Esophagus squamous epithelium (tissue), 5 donors: ENCODE measurements around the gene PTPN14. TPM values are rescaled to one million over a fixed set of nuclear protein-coding genes. Genes with fewer than 3 reads are reported as not detected.

ENCODE experiments used
- DNase-seq: peaks from one replicate; lab custom pipeline; 2025; lab: John Stamatoyannopoulos, UW
- H3K27ac ChIP-seq, 4 donors: fragments of 200-600 bp; sonication (generic); one replicate each; pipeline ENCODE4 v1.5.1; 2016 to 2019; ENCODE audit warnings: mild to moderate bottlenecking in 1 of 4
- H3K27me3 ChIP-seq, 4 donors: fragments of 200-600 bp; sonication (generic); 1 replicate in 3 of 4; 2 replicates in 1 of 4; pipeline versions ENCODE4 v1.5.1 to v1.6.0; 2017 to 2021; ENCODE audit warnings: antibody characterized with exemption in 1 of 4
- H3K36me3 ChIP-seq, 3 donors: fragments of 200-600 bp; sonication (generic); one replicate each; pipeline ENCODE4 v1.5.1; 2016 to 2019
- H3K4me1 ChIP-seq, 3 donors: fragments of 200-600 bp; sonication (generic); one replicate each; pipeline ENCODE4 v1.5.1; 2017 to 2019
- H3K4me3 ChIP-seq, 4 donors: fragments of 200-600 bp; sonication (generic); 1 replicate in 3 of 4; 2 replicates in 1 of 4; pipeline ENCODE4 v1.5.1; 2016 to 2019; ENCODE audit warnings: mild to moderate bottlenecking in 2 of 4, moderate library complexity in 1 of 4
- H3K9me3 ChIP-seq, 3 donors: fragments of 200-600 bp; sonication (generic); one replicate each; pipeline ENCODE4 v1.5.1; 2016 to 2019
- POLR2A ChIP-seq, 4 donors: fragments of 450-650 bp; IDR thresholded peaks; one replicate each; pipeline ENCODE4 v1.6.1; 2017; ENCODE audit warnings: antibody characterized with exemption in 4 of 4, mild to moderate bottlenecking in 4 of 4, moderate library complexity in 3 of 4
- WGBS, 2 donors: methylation state at CpG; one replicate each; pipeline ENCODE4 v1.1.5; 2018; 5-methylcytosine and 5-hydroxymethylcytosine counted together
- intact Hi-C: fragments of 100-400 bp; cut with DNase I; formaldehyde crosslinking; loops from one replicate; pipeline ENCODE4 v1.15.0; 2022
- total RNA-seq, 4 donors: library from RNA; depleted of rRNA; stranded (reverse); fragments of >200 nt; gene quantifications; one replicate each; pipeline ENCODE4 v1.1.0, GENCODE V29; 2016
- TF ChIP-seq, protein P1 (sequence below), 6 experiments: fragments of 450-650 bp in 4 of 6; fragments of 200-600 bp in 2 of 6; sonication (generic) in 2 of 6; IDR thresholded peaks; one replicate each; pipeline ENCODE4 v1.5.1; 2016 to 2019; ENCODE audit warnings: antibody characterized with exemption in 6 of 6, mild to moderate bottlenecking in 4 of 6, moderate library complexity in 4 of 6
- donor health status: DM: yes; HTN: yes; CAD: no.

PTPN14 gene
- total RNA-seq, 4 donors from 2014 or later = 14.4 to 28.8 (median 15.7) TPM

DNA sequence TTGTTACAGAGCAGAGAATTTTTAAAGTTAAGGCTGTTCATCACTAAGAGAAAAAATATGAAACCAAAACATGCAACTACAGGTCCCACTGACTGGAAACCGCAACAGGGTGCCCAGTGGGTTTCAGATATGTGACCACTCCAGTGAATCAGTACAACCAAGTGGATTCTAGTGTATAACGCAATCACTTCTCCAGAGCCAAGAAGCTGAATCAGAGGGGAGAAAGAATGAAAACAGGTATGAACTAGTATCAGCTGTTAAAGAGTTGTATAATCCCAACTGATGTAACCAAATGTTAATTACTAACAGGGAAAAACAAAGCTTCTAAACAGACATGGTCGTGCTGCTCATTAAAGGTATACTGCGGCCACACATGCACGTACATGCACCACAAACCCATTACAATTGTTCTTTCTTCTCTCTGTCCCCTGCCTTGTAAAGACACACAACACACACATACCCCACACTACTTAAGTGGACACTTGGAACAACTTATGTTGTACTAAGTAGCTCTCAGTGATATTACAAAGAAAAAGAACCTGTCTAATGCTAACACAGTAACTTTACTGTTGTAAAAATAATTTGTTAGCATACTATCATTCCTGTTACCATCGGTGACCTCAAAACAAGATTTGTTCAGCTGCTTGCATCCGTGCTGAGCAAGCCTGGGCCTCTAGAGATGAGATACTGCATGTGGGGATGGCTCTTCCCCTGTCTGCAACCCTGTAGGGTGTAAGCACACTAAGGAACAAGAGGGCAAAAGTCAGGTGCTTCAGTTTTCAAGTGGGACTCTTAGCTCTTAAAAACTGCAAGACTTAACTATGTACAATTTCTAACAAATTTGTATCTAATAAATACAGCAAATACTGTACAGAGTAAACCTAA is 74.2 kb downstream of the PTPN14 start:
- Histone ChIP-seq H3K4me3 (peak overlapping the region in 2 of 4 donors; percentile 5 to 33), H3K4me1 (peaks cover 7 to 60% (median 24%) of the 10 kb centered on the region in 3 donors), H3K9me3 (no peaks in the 10 kb centered on the region), H3K36me3 (no peaks in the 10 kb centered on the region), H3K27me3 (no peaks in the 10 kb centered on the region), H3K27ac (peak overlapping the region; percentile 70 to 86 (median 83))
- WGBS, 2 donors = 32 to 52% methylated on average over 7 of the region's 7 CpGs
- intact Hi-C loops = no loop called here
- no peak for DNase-seq
- no peak for TF ChIP-seq POLR2A (IDR thresholded peaks at IDR 0.05)
- TF ChIP-seq, protein P1, sequence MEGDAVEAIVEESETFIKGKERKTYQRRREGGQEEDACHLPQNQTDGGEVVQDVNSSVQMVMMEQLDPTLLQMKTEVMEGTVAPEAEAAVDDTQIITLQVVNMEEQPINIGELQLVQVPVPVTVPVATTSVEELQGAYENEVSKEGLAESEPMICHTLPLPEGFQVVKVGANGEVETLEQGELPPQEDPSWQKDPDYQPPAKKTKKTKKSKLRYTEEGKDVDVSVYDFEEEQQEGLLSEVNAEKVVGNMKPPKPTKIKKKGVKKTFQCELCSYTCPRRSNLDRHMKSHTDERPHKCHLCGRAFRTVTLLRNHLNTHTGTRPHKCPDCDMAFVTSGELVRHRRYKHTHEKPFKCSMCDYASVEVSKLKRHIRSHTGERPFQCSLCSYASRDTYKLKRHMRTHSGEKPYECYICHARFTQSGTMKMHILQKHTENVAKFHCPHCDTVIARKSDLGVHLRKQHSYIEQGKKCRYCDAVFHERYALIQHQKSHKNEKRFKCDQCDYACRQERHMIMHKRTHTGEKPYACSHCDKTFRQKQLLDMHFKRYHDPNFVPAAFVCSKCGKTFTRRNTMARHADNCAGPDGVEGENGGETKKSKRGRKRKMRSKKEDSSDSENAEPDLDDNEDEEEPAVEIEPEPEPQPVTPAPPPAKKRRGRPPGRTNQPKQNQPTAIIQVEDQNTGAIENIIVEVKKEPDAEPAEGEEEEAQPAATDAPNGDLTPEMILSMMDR (IDR thresholded peaks at IDR 0.05) = no peak

DNA sequence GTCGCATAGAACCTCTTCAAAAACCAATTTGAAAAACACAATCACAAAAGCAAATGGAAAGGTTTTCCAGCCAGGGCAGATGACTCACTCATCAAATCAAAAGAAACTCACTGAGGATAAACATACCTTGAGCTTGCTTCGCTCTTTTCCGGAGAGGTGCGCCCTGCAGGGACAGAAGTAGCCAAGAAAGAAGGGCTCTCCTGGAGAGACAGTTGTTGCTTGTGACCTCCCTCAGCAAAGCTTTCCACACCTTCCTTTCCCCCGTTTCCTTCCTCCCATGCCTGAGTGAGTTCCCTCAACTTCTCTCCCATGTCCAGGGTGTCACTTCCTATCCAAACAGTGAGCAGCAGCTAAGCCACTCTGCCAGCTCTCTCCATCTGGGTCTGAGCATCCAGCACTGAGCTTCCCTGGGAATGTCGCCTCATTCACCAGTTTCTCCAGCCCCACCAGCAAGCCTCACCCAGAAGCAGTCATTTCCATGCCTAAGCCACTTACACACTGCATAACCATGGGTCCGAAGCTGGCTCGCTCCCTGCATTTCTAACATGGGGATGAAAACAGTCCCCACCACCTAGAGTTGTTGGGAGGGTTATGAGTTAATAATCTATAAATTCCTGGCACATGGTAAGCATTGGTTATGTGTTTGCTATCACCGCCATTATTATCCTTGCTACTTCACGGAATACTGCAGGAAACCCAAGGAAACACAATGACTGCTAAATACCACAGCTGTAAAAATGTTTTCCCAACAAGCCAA is 75.0 kb downstream of the PTPN14 start:
- Histone ChIP-seq H3K27me3 (no peaks in the 10 kb centered on the region), H3K9me3 (no peaks in the 10 kb centered on the region), H3K4me1 (peaks cover 7 to 66% (median 24%) of the 10 kb centered on the region in 3 donors), H3K36me3 (no peaks in the 10 kb centered on the region), H3K27ac (peak overlapping the region; percentile 70 to 86 (median 83)), H3K4me3 (peak overlapping the region in 3 of 4 donors; percentile 1 to 33 (median 5))
- no peak for DNase-seq
- 36 to 38% methylated on average over 9 to 10 of the region's 10 CpGs for WGBS, 2 donors
- TF ChIP-seq POLR2A (IDR thresholded peaks at IDR 0.05) = no peak
- TF ChIP-seq, protein P1 (IDR thresholded peaks at IDR 0.05) = no peak
- intact Hi-C loops = no loop called here

DNA sequence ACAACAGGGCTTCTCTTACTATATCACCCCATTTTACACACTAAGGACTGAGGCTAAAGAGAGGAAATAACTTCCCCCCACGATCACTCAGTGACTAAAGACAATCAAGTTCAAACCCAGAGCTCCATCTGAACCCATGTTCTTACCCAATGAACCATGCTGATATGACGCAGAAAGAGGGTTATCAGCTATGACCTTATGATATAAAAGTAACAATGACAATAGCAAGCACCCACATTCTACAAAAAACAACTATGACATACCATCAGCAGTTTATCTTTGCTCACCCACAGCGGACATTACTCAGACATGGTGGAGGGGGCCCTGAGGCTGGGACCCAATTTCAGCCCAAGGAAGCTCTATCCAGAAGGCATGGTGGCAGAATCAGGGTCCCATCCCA is 75.7 kb downstream of the PTPN14 start:
- Histone ChIP-seq H3K9me3 (no peaks in the 10 kb centered on the region), H3K36me3 (no peaks in the 10 kb centered on the region), H3K4me3 (peak overlapping the region in 1 of 4 donors; percentile 33), H3K27me3 (no peaks in the 10 kb centered on the region), H3K4me1 (peaks cover 7 to 69% (median 24%) of the 10 kb centered on the region in 3 donors), H3K27ac (peak overlapping the region; percentile 70 to 86 (median 83))
- WGBS, 2 donors = 63 to 74% methylated on average over 3 of the region's 3 CpGs
- no peak for DNase-seq
- TF ChIP-seq, protein P1 (IDR thresholded peaks at IDR 0.05) = no peak
- intact Hi-C loops = no loop called here

DNA sequence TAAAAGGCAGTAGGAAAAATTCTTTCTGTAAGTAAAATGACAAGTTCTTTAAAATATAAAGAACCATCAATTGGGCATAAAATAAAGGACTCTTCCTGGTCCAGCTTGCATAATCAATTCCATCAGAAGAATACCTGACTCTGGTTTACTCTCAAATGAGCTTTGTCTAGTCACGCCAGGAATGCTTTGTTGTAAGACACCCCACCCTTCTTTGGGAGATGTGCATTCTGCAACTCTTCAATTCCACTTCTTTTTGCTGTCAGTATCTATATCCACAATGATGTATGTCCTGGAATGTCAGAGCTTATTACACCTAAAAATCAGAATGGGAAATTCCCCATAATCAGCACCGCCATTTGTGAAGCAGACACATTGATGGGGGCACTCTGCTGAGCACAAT is 76.1 kb downstream of the PTPN14 start:
- 32 to 55% methylated on average over 2 of the region's 2 CpGs for WGBS, 2 donors
- H3K9me3 ChIP-seq = no peaks in the 10 kb centered on the region
- H3K27me3 ChIP-seq = no peaks in the 10 kb centered on the region
- DNase-seq = no peak
- H3K36me3 ChIP-seq = no peaks in the 10 kb centered on the region
- intact Hi-C loops = no loop called here
- no peak for TF ChIP-seq POLR2A (IDR thresholded peaks at IDR 0.05)
- TF ChIP-seq, protein P1 (IDR thresholded peaks at IDR 0.05) = no peak
- H3K4me3 ChIP-seq = no peak overlapping the region
- peak overlapping the region; percentile 70 to 86 (median 83) for H3K27ac ChIP-seq
- peaks cover 7 to 69% (median 24%) of the 10 kb centered on the region in 3 donors for H3K4me1 ChIP-seq
